GM23248 (cell line): Measurements from ENCODE around the gene CBY3. TPM values are rescaled to one million over a fixed set of nuclear protein-coding genes. Genes with fewer than 3 reads are reported as not detected.
"Not testable (repeated sequence)": the region's sequence is repeated elsewhere in the genome, so short reads cannot be mapped to it uniquely, and the experiment has no call there.

ENCODE experiments used
- DNase-seq: peaks from one replicate; pipeline ENCODE4 v3.0.0-alpha.2; 2015
- H2AFZ ChIP-seq: fragments of 200-600 bp; sonication (generic); 2 replicates; pipeline ENCODE4 v1.6.1; 2016; ENCODE audit warnings: antibody characterized with exemption
- H3F3A ChIP-seq: fragments of 200-600 bp; sonication (generic); 2 replicates; pipeline ENCODE4 v1.6.1; 2016; ENCODE audit warnings: mild to moderate bottlenecking, antibody characterized with exemption, mixed run types; ENCODE audit not compliant: insufficient read depth
- H3K27ac ChIP-seq: fragments of 200-600 bp; sonication (generic); 2 replicates; pipeline ENCODE4 v1.5.1; 2016; ENCODE audit warnings: mild to moderate bottlenecking
- H3K27me3 ChIP-seq: fragments of 200-600 bp; sonication (generic); replicated peaks from 2 replicates; pipeline ENCODE4 v1.6.1; 2016; ENCODE audit warnings: mild to moderate bottlenecking; ENCODE audit not compliant: insufficient read depth
- H3K36me3 ChIP-seq: fragments of 200-600 bp; sonication (generic); 2 replicates; pipeline ENCODE4 v1.6.1; 2016; ENCODE audit warnings: low read depth, mild to moderate bottlenecking
- H3K4me1 ChIP-seq: fragments of 200-600 bp; sonication (generic); 2 replicates; pipeline ENCODE4 v1.6.1; 2016; ENCODE audit warnings: mild to moderate bottlenecking; ENCODE audit not compliant: insufficient read depth
- H3K4me2 ChIP-seq: fragments of 200-600 bp; sonication (generic); one replicate; pipeline ENCODE4 v1.6.1; 2016; ENCODE audit warnings: mild to moderate bottlenecking; ENCODE audit not compliant: unreplicated experiment
- H3K4me3 ChIP-seq: fragments of 200-600 bp; sonication (generic); 2 replicates; pipeline ENCODE4 v1.5.1; 2016; ENCODE audit warnings: mild to moderate bottlenecking
- H3K79me2 ChIP-seq: fragments of 200-600 bp; sonication (generic); 2 replicates; pipeline ENCODE4 v1.6.1; 2016; ENCODE audit warnings: mild to moderate bottlenecking; ENCODE audit not compliant: insufficient read depth
- H3K9ac ChIP-seq: fragments of 200-600 bp; sonication (generic); 2 replicates; pipeline ENCODE4 v1.6.1; 2016; ENCODE audit warnings: mild to moderate bottlenecking
- H3K9me2 ChIP-seq: fragments of 200-600 bp; sonication (generic); 2 replicates; pipeline ENCODE4 v1.6.1; 2016; ENCODE audit warnings: mixed run types, mild to moderate bottlenecking, moderate library complexity; ENCODE audit not compliant: insufficient read depth
- H3K9me3 ChIP-seq: fragments of 200-600 bp; sonication (generic); one replicate; pipeline ENCODE4 v1.6.1; 2017; ENCODE audit warnings: low read depth
- H4K20me1 ChIP-seq: fragments of 200-600 bp; sonication (generic); 2 replicates; pipeline ENCODE4 v1.6.0; 2016; ENCODE audit not compliant: insufficient read depth
- EZH2 ChIP-seq: fragments of 200-600 bp; sonication (generic); IDR thresholded peaks from 2 replicates; pipeline ENCODE4 v1.6.1; 2018; ENCODE audit warnings: antibody characterized with exemption, mild to moderate bottlenecking; ENCODE audit not compliant: insufficient read depth, poor library complexity, severe bottlenecking
- EZH2phosphoT487 ChIP-seq: fragments of 200-600 bp; sonication (generic); IDR thresholded peaks from 2 replicates; pipeline ENCODE4 v1.6.1; 2018; ENCODE audit warnings: antibody characterized with exemption, moderate library complexity, mild to moderate bottlenecking, low read depth; ENCODE audit not compliant: insufficient read depth
- WGBS, 2 experiments: methylation state at CpG; one replicate each; pipeline ENCODE4 v1.1.6; 2015 to 2017; ENCODE audit warnings: low lambda C conversion rate in 2 of 2, low coverage in 1 of 2; ENCODE audit errors: missing lambda C conversion rate in 2 of 2; 5-methylcytosine and 5-hydroxymethylcytosine counted together
- in situ Hi-C: fragments of 300-500 bp; cut with MboI; formaldehyde crosslinking; loops from 2 replicates; pipeline ENCODE4 v1.15.0; 2020
- polyA plus RNA-seq: library from polyadenylated mRNA; unstranded; fragments of >200 nt; fragmentation: Nextera tagmentation; extraction: Ambion mirVana; gene quantifications from 2 replicates; pipeline ENCODE4 v1.2.1, GENCODE V29; 2016
- total RNA-seq: library from RNA; depleted of rRNA; stranded (reverse); fragments of >200 nt; shearing (Covaris generic); gene quantifications from 2 replicates; pipeline ENCODE4 v1.2.3, GENCODE V29; 2014

CBY3 gene
- total and polyA plus RNA-seq, 2 experiments from 2014 or later, result 0.43 TPM; not detected in 1

DNA sequence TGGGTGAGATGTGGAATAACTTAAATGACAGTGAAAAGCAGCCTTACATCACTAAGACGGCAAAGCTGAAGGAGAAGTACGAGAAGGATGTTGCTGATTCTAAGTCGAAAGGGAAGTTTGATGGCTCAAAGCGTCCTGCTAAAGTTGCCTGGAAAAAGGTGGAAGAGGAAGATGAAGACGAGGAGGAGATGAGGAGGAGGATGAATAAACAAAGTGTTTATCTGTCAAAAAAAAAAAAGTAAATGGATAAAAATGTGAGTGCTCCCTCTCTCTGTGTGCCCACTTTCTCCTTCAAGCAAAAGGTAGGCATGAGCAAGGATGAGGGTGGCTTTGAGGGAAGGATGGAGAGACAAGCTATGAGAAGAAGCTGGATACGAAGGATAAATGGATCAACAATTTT, 13.7 kb upstream of the CBY3 start:
- Histone ChIP-seq H3K4me2 (no peak overlapping the region), H3K9me2 (no peaks in the 10 kb centered on the region), H3K9ac (no peak overlapping the region), H2AFZ (no peak overlapping the region), H3K27ac (no peak overlapping the region), H3K4me3 (no peak overlapping the region), H3K79me2 (peaks cover 13% of the 10 kb centered on the region), H4K20me1 (no peaks in the 10 kb centered on the region), H3K27me3 (no peaks in the 10 kb centered on the region), H3K36me3 (no peaks in the 10 kb centered on the region), H3F3A (0 out of 2 replicates have a peak, but pooled peaks cover 3% of the 10 kb centered on the region), H3K4me1 (peaks cover 8% of the 10 kb centered on the region; the same call in 1 of the 2 replicates), H3K9me3 (no peaks in the 10 kb centered on the region)
- no peak for DNase-seq
- 73 to 74% methylated on average over 6 of the region's 6 CpGs for WGBS, 2 experiments
- TF ChIP-seq EZH2phosphoT487 (no peak), EZH2 (no peak)
- in situ Hi-C loops, result no loop called here

DNA sequence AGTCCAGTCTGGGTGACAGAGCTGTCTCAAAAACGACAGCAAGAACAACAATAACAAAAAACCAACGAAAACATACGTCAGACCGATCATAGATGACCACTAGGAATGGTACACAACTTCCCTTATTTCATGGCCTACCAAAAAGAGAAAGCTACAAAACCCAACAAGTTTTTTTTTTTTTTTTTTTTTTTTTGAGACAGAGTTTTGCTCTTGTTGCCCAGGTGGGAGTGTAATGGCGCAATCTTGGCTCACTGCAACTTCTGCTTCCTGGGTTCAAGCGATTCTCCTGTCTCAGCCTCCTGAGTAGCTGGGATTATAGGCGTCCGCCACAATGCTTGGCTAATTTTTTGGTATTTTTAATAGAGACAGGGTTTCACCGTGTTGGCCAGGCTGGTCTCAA, 8.4 kb upstream of the CBY3 start:
- H3K4me2 ChIP-seq, in situ Hi-C loops, H3K9ac ChIP-seq, H4K20me1 ChIP-seq, H3K27me3 ChIP-seq, H2AFZ ChIP-seq, H3K79me2 ChIP-seq, H3K4me3 ChIP-seq, H3F3A ChIP-seq, H3K9me2 ChIP-seq, H3K9me3 ChIP-seq, H3K27ac ChIP-seq, H3K4me1 ChIP-seq, DNase-seq, H3K36me3 ChIP-seq: not testable (repeated sequence)
- 86 to 90% methylated on average over 7 to 9 of the region's 9 CpGs for WGBS, 2 experiments

- no peaks in the 10 kb centered on the region for H3K27me3 ChIP-seq
- no peak overlapping the region for H2AFZ ChIP-seq
- in situ Hi-C loops, result no loop called here
- no peak for TF ChIP-seq EZH2phosphoT487
- TF ChIP-seq EZH2, result no peak
- 91 to 95% methylated on average over 9 of the region's 9 CpGs for WGBS, 2 experiments
- H3K4me3 ChIP-seq, result no peak overlapping the region
- H3K79me2 ChIP-seq, result peaks cover 21% of the 10 kb centered on the region
- no peaks in the 10 kb centered on the region for H3K9me2 ChIP-seq
- peaks cover 6% of the 10 kb centered on the region; the same call in 1 of the 2 replicates for H3F3A ChIP-seq
- H4K20me1 ChIP-seq, result no peaks in the 10 kb centered on the region
- H3K27ac ChIP-seq, result no peak overlapping the region
- H3K9ac ChIP-seq, result no peak overlapping the region
- no peak for DNase-seq
- H3K4me2 ChIP-seq, result no peak overlapping the region
- H3K36me3 ChIP-seq, result no peaks in the 10 kb centered on the region
- peaks cover 7% of the 10 kb centered on the region; the same call in 1 of the 2 replicates for H3K4me1 ChIP-seq
- H3K9me3 ChIP-seq, result no peaks in the 10 kb centered on the region
These were observed 637 bp downstream of the CBY3 start for GRCh38 chr5:179680014-179680779.

- Histone ChIP-seq H3K4me1 (peaks cover 7% of the 10 kb centered on the region; the same call in 1 of the 2 replicates), H3F3A (peaks cover 6% of the 10 kb centered on the region; the same call in 1 of the 2 replicates), H2AFZ (peak overlapping the region; percentile 84), H3K4me3 (peak overlapping the region; percentile 80), H3K9ac (peak overlapping the region; percentile 88; the same call in 1 of the 2 replicates), H4K20me1 (no peaks in the 10 kb centered on the region), H3K9me3 (no peaks in the 10 kb centered on the region), H3K79me2 (peaks cover 21% of the 10 kb centered on the region), H3K9me2 (no peaks in the 10 kb centered on the region), H3K27me3 (no peaks in the 10 kb centered on the region), H3K27ac (no peak overlapping the region), H3K4me2 (peak overlapping the region; percentile 68), H3K36me3 (no peaks in the 10 kb centered on the region)
- in situ Hi-C loops, result no loop called here
- TF ChIP-seq EZH2phosphoT487, result no peak
- TF ChIP-seq EZH2, result no peak
- WGBS, 2 experiments, result 24% methylated on average over 41 of the region's 41 CpGs
- peak; percentile 67 for DNase-seq
These were observed 1.7 kb downstream of the CBY3 start for GRCh38 chr5:179679014-179679674.
